Choroid plexus epithelial cell (primary cell): ENCODE results near the gene KHK.

ENCODE experiments used
- DNase-seq: peaks from one replicate; pipeline ENCODE4 v3.0.0-alpha.2; 2010; ENCODE audit warnings: low read depth
- H3K4me3 ChIP-seq: 2 replicates; pipeline ENCODE4 v1.5.1; 2011; ENCODE audit warnings: low read depth, mild to moderate bottlenecking, control low read depth, low read length, moderate library complexity
- CTCF ChIP-seq: conservative IDR thresholded peaks from 2 replicates; pipeline ENCODE4 v1.5.1; 2011; ENCODE audit warnings: low read depth, mild to moderate bottlenecking, control low read depth, inconsistent platforms, low read length, moderate library complexity

KHK gene

GRCh38 chr2:27086724-27087593, at the start of gene KHK:
Gene KHK, plus strand, starts transcription at chr2:27086772. Its CDS starts 488 bp downstream, at chr2:27087260.
- H3K4me3 ChIP-seq = peak within 1 kb of the TSS; percentile 63
- DNase-seq = no peak
- no peak for TF ChIP-seq CTCF

GRCh38 chr2:27038012-27038411, 48.6 kb upstream of the KHK start:
- DNase-seq = no peak

GRCh38 chr2:27038631-27039339, 47.8 kb upstream of the KHK start:
- no peak for TF ChIP-seq CTCF
- DNase-seq = no peak
- no peak overlapping the region for H3K4me3 ChIP-seq

More at GRCh38 chr2:27038012-27038411, 48.6 kb upstream of the KHK start:
- no peak for TF ChIP-seq CTCF
- no peak overlapping the region for H3K4me3 ChIP-seq

GRCh38 chr2:27039426-27039825, 47.1 kb upstream of the KHK start:
- no peak for TF ChIP-seq CTCF

GRCh38 chr2:27039871-27040270, 46.7 kb upstream of the KHK start:
- no peak overlapping the region for H3K4me3 ChIP-seq
- no peak for DNase-seq
- TF ChIP-seq CTCF = no peak

More at GRCh38 chr2:27039426-27039825, 47.1 kb upstream of the KHK start:
- no peak overlapping the region for H3K4me3 ChIP-seq
- DNase-seq = no peak

GRCh38 chr2:27040282-27040681, 46.3 kb upstream of the KHK start:
- TF ChIP-seq CTCF = no peak
- H3K4me3 ChIP-seq = no peak overlapping the region

GRCh38 chr2:27041752-27042151, 44.8 kb upstream of the KHK start:
- TF ChIP-seq CTCF = no peak
- no peak overlapping the region for H3K4me3 ChIP-seq
- no peak for DNase-seq

More at GRCh38 chr2:27040282-27040681, 46.3 kb upstream of the KHK start:
- no peak for DNase-seq
